ENCODE measurements around the gene DLGAP1.
"Not testable (repeated sequence)": the region's sequence is repeated elsewhere in the genome, so short reads cannot be mapped to it uniquely, and the experiment has no call there.

The DLGAP1 gene

DNA sequence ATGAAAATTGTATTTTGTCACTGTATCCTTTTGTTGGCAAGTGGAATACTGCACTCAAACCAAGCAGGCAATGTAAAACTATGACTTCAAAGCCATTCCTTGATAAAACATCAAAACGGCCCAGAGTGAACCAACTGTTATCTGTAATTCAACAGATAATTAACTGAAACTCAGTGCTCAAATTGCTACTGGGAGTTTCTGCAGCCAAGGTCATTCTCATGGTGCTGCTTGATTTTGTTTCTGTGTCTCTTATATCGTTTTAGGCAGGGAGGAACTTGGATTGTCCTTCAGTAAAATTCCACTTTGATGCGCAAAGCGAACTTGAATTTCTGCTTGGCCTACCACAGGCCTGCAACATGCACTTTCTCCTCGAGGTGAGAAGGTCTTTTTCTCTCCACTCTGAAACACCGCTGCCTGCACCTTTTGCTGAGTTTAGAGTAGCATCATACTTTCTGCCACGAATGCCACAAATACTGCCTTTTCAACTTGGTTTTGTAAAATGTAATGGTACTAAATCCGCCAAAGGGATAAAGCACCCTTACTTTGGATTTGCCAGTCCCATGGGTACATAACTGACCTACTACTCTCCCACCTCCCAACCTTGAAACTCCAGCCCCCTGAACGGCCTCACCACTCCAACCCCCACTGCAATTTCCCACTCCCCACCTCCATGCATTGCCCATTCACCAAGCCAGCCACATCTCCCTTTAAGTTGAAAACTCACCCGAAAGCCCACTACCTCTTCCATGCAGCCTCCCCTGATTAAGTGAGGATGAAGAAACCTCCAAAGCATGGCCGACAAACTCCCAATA lies 800.5 kb downstream of the DLGAP1 start:
- TF ChIP-seq CTCF (IDR thresholded peaks at IDR 0.05; ENCODE audit: low read depth, low read length): no peak
- no peak for DNase-seq
- H3K36me3 ChIP-seq: no peaks in the 10 kb centered on the region
- H3K27ac ChIP-seq: no peak overlapping the region
- no peaks in the 10 kb centered on the region for H3K27me3 ChIP-seq (ENCODE audit: insufficient read depth, low read depth, severe bottlenecking)
- no peak overlapping the region for H3K4me3 ChIP-seq (ENCODE audit: low read depth, low read length)
- H3K9me3 ChIP-seq (ENCODE audit: severe bottlenecking): no peaks in the 10 kb centered on the region

GRCh38 chr18:3653851-3654441 lies 801.2 kb downstream of the DLGAP1 start:
- TF ChIP-seq CTCF (IDR thresholded peaks at IDR 0.05; ENCODE audit: low read depth, low read length): no peak
- Histone ChIP-seq H3K27ac (no peak overlapping the region), H3K4me3 (ENCODE audit: low read depth, low read length) (no peak overlapping the region), H3K27me3 (ENCODE audit: insufficient read depth, low read depth, severe bottlenecking) (no peaks in the 10 kb centered on the region), H3K9me3 (ENCODE audit: severe bottlenecking) (no peaks in the 10 kb centered on the region), H3K36me3 (no peaks in the 10 kb centered on the region)
- no peak for DNase-seq

- H3K9me3 ChIP-seq (ENCODE audit: severe bottlenecking): no peaks in the 10 kb centered on the region
- DNase-seq: no peak
- H3K4me3 ChIP-seq (ENCODE audit: low read depth, low read length): no peak overlapping the region
- no peak for TF ChIP-seq CTCF (IDR thresholded peaks at IDR 0.05; ENCODE audit: low read depth, low read length)
- H3K27ac ChIP-seq: no peak overlapping the region
- H3K27me3 ChIP-seq (ENCODE audit: insufficient read depth, low read depth, severe bottlenecking): no peaks in the 10 kb centered on the region
- no peaks in the 10 kb centered on the region for H3K36me3 ChIP-seq
Observed at GRCh38 chr18:3653263-3653850, 801.8 kb downstream of the DLGAP1 start.

DNA sequence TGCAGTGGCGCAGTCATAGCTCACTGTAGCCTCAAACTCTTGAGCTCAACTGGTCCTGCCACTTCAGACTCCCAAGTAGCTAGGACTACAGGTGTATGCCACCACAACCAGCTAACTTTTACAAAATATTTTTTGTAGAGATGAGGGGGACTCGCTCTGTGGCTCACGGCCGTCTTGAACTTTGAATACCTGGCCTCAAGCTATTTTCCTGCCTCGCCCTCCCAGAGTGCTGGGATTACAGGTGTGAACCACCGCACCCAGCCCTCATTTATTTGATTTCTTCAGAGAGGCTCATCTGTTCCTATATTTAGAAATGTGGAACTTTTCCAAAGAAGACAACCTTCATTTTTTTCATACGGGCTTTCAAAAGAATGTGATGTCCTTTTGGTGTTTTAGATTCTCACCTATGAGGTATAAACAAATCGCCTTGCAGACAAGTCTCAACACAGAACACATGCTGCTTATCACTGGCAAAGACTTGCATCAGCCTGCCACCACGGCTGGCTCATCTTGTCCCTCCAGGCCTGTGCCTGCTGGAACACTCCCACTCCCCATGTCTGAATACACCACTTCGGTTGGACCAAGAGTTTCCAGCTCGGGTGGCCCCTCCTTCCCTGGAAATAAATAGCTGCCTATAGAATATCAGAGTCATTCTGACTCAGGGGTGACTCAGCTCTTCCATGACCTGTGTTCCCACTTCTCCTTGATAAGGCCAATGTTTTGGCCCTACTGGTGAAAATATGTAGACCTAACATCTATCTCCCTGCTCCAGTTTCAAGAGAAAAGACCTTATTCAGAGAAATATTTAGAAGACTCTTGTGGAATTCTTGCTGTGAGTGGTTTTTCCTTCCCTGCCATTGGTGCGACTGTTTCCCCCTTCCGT lies 802.5 kb downstream of the DLGAP1 start:
- no peak overlapping the region for H3K27ac ChIP-seq
- no peak for TF ChIP-seq CTCF (IDR thresholded peaks at IDR 0.05; ENCODE audit: low read depth, low read length)

DNA sequence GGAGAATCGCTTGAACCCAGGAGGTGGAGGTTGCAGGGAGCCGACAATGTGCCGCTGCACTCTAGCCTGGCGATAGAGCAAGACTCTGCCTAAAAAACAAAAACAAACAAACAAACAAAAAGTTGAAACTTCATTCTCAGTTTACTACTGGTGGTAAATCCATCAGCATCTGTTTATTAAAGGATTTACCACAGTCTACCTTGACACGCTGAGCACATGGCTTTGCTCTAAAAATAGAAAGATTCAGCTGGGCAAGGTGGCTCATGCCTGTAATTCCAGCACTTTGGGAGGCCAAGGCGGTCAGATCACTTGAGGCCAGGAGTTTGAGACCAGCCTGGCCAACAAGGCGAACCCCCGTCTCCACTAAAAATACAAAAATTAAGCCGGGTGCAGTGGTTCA lies 803.8 kb downstream of the DLGAP1 start:
- no peak for TF ChIP-seq CTCF (IDR thresholded peaks at IDR 0.05; ENCODE audit: low read depth, low read length)
- H3K27ac ChIP-seq: no peak overlapping the region
- no peaks in the 10 kb centered on the region for H3K27me3 ChIP-seq (ENCODE audit: insufficient read depth, low read depth, severe bottlenecking)
- no peak for DNase-seq
- no peaks in the 10 kb centered on the region for H3K9me3 ChIP-seq (ENCODE audit: severe bottlenecking)
- H3K36me3 ChIP-seq: no peaks in the 10 kb centered on the region
- H3K4me3 ChIP-seq (ENCODE audit: low read depth, low read length): no peak overlapping the region

More for the DNA sequence above, 802.5 kb downstream of the DLGAP1 start:
- Histone ChIP-seq H3K36me3 (no peaks in the 10 kb centered on the region), H3K27me3 (ENCODE audit: insufficient read depth, low read depth, severe bottlenecking) (no peaks in the 10 kb centered on the region), H3K4me3 (ENCODE audit: low read depth, low read length) (no peak overlapping the region), H3K9me3 (ENCODE audit: severe bottlenecking) (no peaks in the 10 kb centered on the region)
- DNase-seq: no peak

DNA sequence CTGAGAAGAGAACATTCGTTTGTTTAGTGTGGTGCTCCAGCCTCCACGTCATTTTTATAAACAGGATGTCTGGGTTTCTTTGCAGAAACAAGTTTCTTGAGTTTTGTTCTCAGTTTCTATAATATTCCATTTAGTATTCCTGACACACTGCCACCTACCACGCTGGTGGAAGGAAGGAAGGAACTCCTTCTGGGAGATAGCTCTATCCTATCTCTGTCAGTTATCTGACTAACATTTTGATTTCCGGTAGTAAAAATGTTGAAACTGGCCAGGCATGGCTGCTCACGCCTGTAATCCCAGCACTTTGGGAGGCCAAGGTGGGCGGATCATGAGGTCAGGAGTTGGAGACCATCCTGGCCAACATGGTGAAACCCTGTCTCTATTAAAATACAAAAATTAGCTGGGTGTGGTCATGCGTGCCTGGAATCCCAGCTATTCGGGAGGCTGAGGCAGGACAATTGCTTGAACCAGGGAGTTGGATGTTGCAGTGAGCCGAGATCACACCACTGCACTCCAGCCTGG lies 804.5 kb downstream of the DLGAP1 start:
- H3K9me3 ChIP-seq (ENCODE audit: severe bottlenecking); DNase-seq; H3K36me3 ChIP-seq; H3K27ac ChIP-seq; H3K27me3 ChIP-seq (ENCODE audit: insufficient read depth, low read depth, severe bottlenecking); H3K4me3 ChIP-seq (ENCODE audit: low read depth, low read length): not testable (repeated sequence)

Data from WERI-Rb-1 (cell line).